Measurements from ENCODE around the gene C22orf15.

DNA sequence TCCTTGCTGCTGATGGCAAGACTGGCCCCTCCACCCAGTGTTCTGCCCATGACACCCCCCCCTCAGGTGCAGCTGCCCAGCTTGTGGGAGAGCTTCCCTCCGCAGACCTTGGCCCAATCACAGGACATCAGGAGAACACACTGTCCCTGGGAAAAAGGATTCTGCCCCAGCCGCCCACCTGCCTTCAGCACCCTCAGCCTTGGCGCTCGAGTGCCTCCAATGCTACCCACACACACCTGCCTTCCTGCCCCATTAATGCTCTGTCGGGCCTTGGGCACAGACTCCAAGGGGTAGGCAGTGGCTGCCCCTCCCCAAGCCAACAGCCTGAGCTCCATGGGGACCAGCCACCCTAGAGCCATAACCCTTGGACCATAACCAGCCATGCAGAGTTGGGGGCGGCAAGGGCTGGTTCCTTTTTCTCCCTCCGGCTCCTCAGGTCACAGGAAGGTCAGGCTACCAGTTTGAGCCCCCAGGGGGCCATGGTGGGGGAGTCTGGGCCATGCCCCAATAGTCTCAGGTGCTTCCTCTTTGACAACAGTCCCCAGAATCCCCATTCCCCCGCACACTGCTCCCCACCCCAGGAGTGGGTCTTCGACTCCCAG, 10.6 kb upstream of the C22orf15 start:
- TF ChIP-seq, protein P1, sequence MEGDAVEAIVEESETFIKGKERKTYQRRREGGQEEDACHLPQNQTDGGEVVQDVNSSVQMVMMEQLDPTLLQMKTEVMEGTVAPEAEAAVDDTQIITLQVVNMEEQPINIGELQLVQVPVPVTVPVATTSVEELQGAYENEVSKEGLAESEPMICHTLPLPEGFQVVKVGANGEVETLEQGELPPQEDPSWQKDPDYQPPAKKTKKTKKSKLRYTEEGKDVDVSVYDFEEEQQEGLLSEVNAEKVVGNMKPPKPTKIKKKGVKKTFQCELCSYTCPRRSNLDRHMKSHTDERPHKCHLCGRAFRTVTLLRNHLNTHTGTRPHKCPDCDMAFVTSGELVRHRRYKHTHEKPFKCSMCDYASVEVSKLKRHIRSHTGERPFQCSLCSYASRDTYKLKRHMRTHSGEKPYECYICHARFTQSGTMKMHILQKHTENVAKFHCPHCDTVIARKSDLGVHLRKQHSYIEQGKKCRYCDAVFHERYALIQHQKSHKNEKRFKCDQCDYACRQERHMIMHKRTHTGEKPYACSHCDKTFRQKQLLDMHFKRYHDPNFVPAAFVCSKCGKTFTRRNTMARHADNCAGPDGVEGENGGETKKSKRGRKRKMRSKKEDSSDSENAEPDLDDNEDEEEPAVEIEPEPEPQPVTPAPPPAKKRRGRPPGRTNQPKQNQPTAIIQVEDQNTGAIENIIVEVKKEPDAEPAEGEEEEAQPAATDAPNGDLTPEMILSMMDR (IDR thresholded peaks at IDR 0.05; ENCODE audit: insufficient read depth, low read depth, low read length) = no peak
- no peak for TF ChIP-seq EZH2 (IDR thresholded peaks at IDR 0.05; ENCODE audit: insufficient read depth, low read length)
